ELF-1 (cell line): Measurements from ENCODE around the gene RNF212.
"Not testable (repeated sequence)": the region's sequence is repeated elsewhere in the genome, so short reads cannot be mapped to it uniquely, and the experiment has no call there.

Experiments
- DNase-seq: peaks from one replicate; pipeline ENCODE4 v3.0.0-alpha.2; 2016; ENCODE audit warnings: low read depth, low spot score

The RNF212 gene

GRCh38 chr4:1113311-1114009, at the start of gene RNF212:
Gene RNF212, minus strand, starts transcription at chr4:1113564. Its CDS starts 100 bp downstream, at chr4:1113464.
- peak; percentile 34 for DNase-seq

- no peak for DNase-seq
Measured at GRCh38 chr4:1160351-1160750, 47.0 kb upstream of the RNF212 start.

GRCh38 chr4:1156069-1156468, 42.7 kb upstream of the RNF212 start:
- no peak for DNase-seq

GRCh38 chr4:1155314-1155713, 42.0 kb upstream of the RNF212 start:
- no peak for DNase-seq

- no peak for DNase-seq
Measured at GRCh38 chr4:1154523-1155182, 41.3 kb upstream of the RNF212 start.

- no peak for DNase-seq
Measured at GRCh38 chr4:1154126-1154522, 40.8 kb upstream of the RNF212 start.

- DNase-seq: no peak
Measured at GRCh38 chr4:1153567-1154090, 40.3 kb upstream of the RNF212 start.

GRCh38 chr4:1152290-1152689, 38.9 kb upstream of the RNF212 start:
- no peak for DNase-seq

- no peak for DNase-seq
Measured at GRCh38 chr4:1151541-1151940, 38.2 kb upstream of the RNF212 start.

- no peak for DNase-seq
Measured at GRCh38 chr4:1150875-1151274, 37.5 kb upstream of the RNF212 start.

- DNase-seq: no peak
Measured at GRCh38 chr4:1139860-1140259, 26.5 kb upstream of the RNF212 start.

- DNase-seq: no peak
Measured at GRCh38 chr4:1137850-1138249, 24.5 kb upstream of the RNF212 start.

- DNase-seq: no peak
Measured at GRCh38 chr4:1137063-1137776, 23.9 kb upstream of the RNF212 start.

- no peak for DNase-seq
Measured at GRCh38 chr4:1136048-1136447, 22.7 kb upstream of the RNF212 start.

GRCh38 chr4:1133033-1133432, 19.7 kb upstream of the RNF212 start:
- DNase-seq: no peak

- DNase-seq: peak; percentile 81
Measured at GRCh38 chr4:1130316-1131186, 17.2 kb upstream of the RNF212 start.

GRCh38 chr4:1126506-1126905, 13.1 kb upstream of the RNF212 start:
- no peak for DNase-seq

- not testable (repeated sequence) for DNase-seq
Measured at GRCh38 chr4:1125466-1125865, 12.1 kb upstream of the RNF212 start.

GRCh38 chr4:1124818-1125217, 11.5 kb upstream of the RNF212 start:
- DNase-seq: no peak

GRCh38 chr4:1122505-1122904, 9.1 kb upstream of the RNF212 start:
- DNase-seq: no peak

GRCh38 chr4:1116838-1117237, 3.5 kb upstream of the RNF212 start:
- no peak for DNase-seq
